Transverse colon (tissue), 3 donors: ENCODE data around the gene GPX7.

Experiments used
- CTCF ChIP-seq, 5 experiments: fragments of 200-600 bp in 3 of 5; fragments of 450-650 bp in 2 of 5; sonication (generic) in 3 of 5; IDR thresholded peaks; 1 replicate in 2 of 5; 2 replicates in 3 of 5; pipeline ENCODE4 v1.5.1; 2016 to 2017; ENCODE audit warnings: antibody characterized with exemption in 5 of 5, inconsistent platforms in 3 of 5, mild to moderate bottlenecking in 2 of 5, moderate library complexity in 1 of 5
- POLR2A ChIP-seq: fragments of 450-650 bp; IDR thresholded peaks from one replicate; pipeline ENCODE4 v1.6.1; 2016; ENCODE audit warnings: antibody characterized with exemption, mild to moderate bottlenecking, moderate library complexity

- TF ChIP-seq CTCF (IDR thresholded peaks at IDR 0.05) (no peak), POLR2A (no peak)
Observed at GRCh38 chr1:52629325-52629643, 27.1 kb downstream of the GPX7 start.
